Parathyroid adenoma (tissue), 2 donors: ENCODE measurements around the gene CLCN2.

Experiments used
- H2AFZ ChIP-seq: fragments of 300-600 bp; sonication (generic); one replicate; pipeline ENCODE4 v1.7.0; 2017; ENCODE audit warnings: antibody characterized with exemption, mild to moderate bottlenecking
- H3K27ac ChIP-seq: fragments of 300-600 bp; sonication (generic); one replicate; pipeline ENCODE4 v1.7.0; 2017
- H3K27me3 ChIP-seq: fragments of 300-600 bp; sonication (generic); one replicate; pipeline ENCODE4 v1.7.0; 2017; ENCODE audit warnings: low read length; ENCODE audit not compliant: control insufficient read depth, insufficient read depth
- H3K36me3 ChIP-seq: fragments of 300-600 bp; sonication (generic); one replicate; pipeline ENCODE4 v1.7.0; 2017; ENCODE audit warnings: low read length; ENCODE audit not compliant: control insufficient read depth, insufficient read depth
- H3K4me1 ChIP-seq: fragments of 300-600 bp; sonication (generic); one replicate; pipeline ENCODE4 v1.7.0; 2017; ENCODE audit warnings: control low read depth
- H3K4me2 ChIP-seq: fragments of 300-600 bp; sonication (generic); one replicate; pipeline ENCODE4 v1.7.0; 2017; ENCODE audit warnings: low read length
- H3K4me3 ChIP-seq: fragments of 300-600 bp; sonication (generic); one replicate; pipeline ENCODE4 v1.7.0; 2017; ENCODE audit warnings: low read depth, low read length
- H3K79me2 ChIP-seq: fragments of 300-600 bp; sonication (generic); one replicate; pipeline ENCODE4 v1.7.0; 2017; ENCODE audit warnings: control low read depth
- H3K9ac ChIP-seq: fragments of 300-600 bp; sonication (generic); one replicate; pipeline ENCODE4 v1.7.0; 2017; ENCODE audit warnings: mild to moderate bottlenecking
- H3K9me3 ChIP-seq: fragments of 300-600 bp; sonication (generic); one replicate; pipeline ENCODE4 v1.7.0; 2017; ENCODE audit warnings: low read length; ENCODE audit not compliant: control insufficient read depth
- CTCF ChIP-seq: fragments of 300-600 bp; sonication (generic); IDR thresholded peaks from one replicate; pipeline ENCODE4 v1.7.0; 2017; ENCODE audit warnings: antibody characterized with exemption, mild to moderate bottlenecking
- donor health status: primary hyperparathyroidism.

The CLCN2 gene

GRCh38 chr3:184317201-184317600 is 44.2 kb downstream of the CLCN2 start:
- Histone ChIP-seq H2AFZ (no peak overlapping the region), H3K27ac (no peak overlapping the region), H3K27me3 (no peaks in the 10 kb centered on the region), H3K79me2 (peaks cover 30% of the 10 kb centered on the region), H3K4me2 (no peak overlapping the region), H3K9ac (no peak overlapping the region), H3K4me3 (no peak overlapping the region), H3K36me3 (no peaks in the 10 kb centered on the region), H3K9me3 (no peaks in the 10 kb centered on the region), H3K4me1 (peaks cover 40% of the 10 kb centered on the region)
- no peak for TF ChIP-seq CTCF

DNA sequence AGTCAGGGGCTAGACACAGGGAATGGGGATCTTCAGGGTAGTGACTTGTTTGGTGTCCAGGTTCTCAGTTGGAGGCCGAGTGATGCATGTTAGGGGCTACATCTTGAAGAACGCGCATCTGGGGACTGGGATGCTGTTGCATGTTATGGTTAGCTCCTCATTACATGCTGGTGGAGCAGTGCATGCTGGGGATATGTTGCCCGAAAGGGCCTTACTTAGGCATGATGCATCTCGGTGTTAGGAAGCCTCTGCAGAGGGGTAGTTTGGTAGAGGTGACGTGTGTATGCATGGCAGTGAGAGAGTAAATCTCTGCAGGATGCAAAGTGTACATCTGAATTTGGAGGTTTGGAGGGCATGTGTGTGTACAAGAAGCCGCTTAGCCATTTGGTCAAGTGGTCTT is 44.6 kb downstream of the CLCN2 start:
- H3K36me3 ChIP-seq = no peaks in the 10 kb centered on the region
- H2AFZ ChIP-seq = no peak overlapping the region
- H3K4me1 ChIP-seq = peaks cover 37% of the 10 kb centered on the region
- no peak overlapping the region for H3K9ac ChIP-seq
- no peaks in the 10 kb centered on the region for H3K27me3 ChIP-seq
- peak overlapping the region; percentile 96 for H3K27ac ChIP-seq
- peaks cover 30% of the 10 kb centered on the region for H3K79me2 ChIP-seq
- peak overlapping the region; percentile 86 for H3K4me3 ChIP-seq
- H3K9me3 ChIP-seq = no peaks in the 10 kb centered on the region
- H3K4me2 ChIP-seq = peak overlapping the region; percentile 99
- no peak for TF ChIP-seq CTCF

- Histone ChIP-seq H3K27ac (peak overlapping the region; percentile 96), H3K9me3 (no peaks in the 10 kb centered on the region), H3K36me3 (no peaks in the 10 kb centered on the region), H2AFZ (no peak overlapping the region), H3K4me1 (peaks cover 35% of the 10 kb centered on the region), H3K27me3 (no peaks in the 10 kb centered on the region), H3K79me2 (peaks cover 30% of the 10 kb centered on the region), H3K4me2 (peak overlapping the region; percentile 99), H3K9ac (no peak overlapping the region), H3K4me3 (peak overlapping the region; percentile 86)
- no peak for TF ChIP-seq CTCF
These were observed 45.3 kb downstream of the CLCN2 start for GRCh38 chr3:184315871-184316661.

DNA sequence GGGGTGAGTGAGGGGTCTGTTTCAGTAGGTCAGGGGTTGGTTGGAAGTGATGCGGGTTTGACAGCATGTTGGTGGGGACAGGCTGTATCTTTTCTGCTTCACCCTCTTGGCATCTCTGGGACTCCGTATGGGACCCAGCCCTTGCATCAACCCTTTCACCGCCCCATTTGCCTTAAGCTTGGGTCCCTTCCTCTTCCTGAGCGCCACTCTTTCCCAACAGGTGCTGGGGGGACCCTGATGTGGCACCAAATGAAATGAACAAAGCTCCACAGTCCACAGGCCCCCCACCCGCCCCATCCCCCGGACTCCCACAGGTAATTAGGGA is 45.9 kb downstream of the CLCN2 start:
- Histone ChIP-seq H3K9ac (peak overlapping the region; percentile 96), H3K4me1 (peaks cover 30% of the 10 kb centered on the region), H3K4me2 (peak overlapping the region; percentile 99), H3K36me3 (no peaks in the 10 kb centered on the region), H3K27me3 (no peaks in the 10 kb centered on the region), H3K4me3 (peak overlapping the region; percentile 86), H3K9me3 (no peaks in the 10 kb centered on the region), H2AFZ (peak overlapping the region; percentile 67), H3K27ac (peak overlapping the region; percentile 96), H3K79me2 (peaks cover 27% of the 10 kb centered on the region)
- no peak for TF ChIP-seq CTCF
